Activated T-helper 1 cell treated with Interleukin-2 at 50 U/mL for 16 hours (primary cell): ENCODE results near the gene ZFPM1.

Experiments used
- DNase-seq: peaks from one replicate; pipeline ENCODE4 v3.0.0-alpha.2; 2020; ENCODE audit warnings: low read depth

Gene ZFPM1

DNA sequence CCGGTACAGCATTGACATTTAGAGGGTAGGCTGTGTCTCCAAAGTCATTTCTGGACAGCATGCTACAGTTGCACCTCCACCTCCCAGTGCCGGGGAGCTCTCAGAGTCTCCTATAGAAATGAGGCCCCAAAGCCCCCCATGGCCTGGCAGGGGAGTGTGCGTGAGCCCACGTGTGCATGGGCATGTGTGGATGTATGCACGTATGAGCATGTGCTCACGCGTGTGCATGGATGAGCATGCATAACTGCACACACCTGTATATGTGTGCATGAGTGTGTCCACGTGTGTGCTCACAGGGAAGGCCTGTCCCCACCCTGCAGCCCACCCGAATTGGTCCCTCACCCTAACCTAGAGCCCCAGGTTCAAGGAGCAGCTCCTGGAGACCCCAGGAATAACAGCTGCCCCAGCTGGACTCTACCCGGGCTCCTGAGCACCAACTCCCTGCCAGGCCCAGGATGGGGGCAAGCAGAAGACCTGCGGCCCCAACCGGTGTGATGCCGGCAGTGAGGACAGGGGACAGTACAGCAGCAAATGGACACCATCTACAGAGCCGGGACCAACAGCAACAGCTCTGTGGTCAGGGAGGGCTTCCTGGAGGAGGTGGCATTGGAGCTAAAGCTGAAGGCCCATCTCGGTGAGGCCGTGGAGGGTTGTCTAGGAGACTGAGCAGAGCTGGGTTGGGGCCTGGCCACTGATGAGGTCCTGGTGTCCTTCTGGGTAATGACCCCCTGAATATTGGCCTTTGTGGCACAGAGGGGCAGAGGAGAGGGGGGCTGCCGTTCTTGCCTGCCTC is 35.2 kb upstream of the ZFPM1 start:
- DNase-seq: no peak

- no peak for DNase-seq
Measured at GRCh38 chr16:88418869-88419268, 34.2 kb upstream of the ZFPM1 start.

DNA sequence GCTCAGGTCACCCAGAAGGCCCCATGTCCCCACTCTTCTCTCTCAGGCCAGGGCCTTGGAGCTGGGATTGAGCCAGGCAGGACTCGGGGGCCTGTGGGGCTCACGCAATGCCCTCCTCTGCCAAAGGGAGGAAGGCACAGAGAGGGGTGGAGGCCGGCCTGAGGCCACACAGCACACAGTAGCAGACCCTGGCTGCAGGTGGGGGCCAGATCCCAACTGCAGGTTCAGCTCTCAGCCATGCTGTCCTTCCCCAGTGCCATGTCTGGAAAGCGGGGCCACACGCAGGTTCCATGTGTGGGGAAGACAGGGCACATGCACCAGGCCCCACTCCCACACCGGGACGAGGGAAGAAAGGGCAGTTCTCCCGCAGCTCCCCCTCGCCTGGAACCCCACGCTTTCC is 33.3 kb upstream of the ZFPM1 start:
- DNase-seq: no peak

DNA sequence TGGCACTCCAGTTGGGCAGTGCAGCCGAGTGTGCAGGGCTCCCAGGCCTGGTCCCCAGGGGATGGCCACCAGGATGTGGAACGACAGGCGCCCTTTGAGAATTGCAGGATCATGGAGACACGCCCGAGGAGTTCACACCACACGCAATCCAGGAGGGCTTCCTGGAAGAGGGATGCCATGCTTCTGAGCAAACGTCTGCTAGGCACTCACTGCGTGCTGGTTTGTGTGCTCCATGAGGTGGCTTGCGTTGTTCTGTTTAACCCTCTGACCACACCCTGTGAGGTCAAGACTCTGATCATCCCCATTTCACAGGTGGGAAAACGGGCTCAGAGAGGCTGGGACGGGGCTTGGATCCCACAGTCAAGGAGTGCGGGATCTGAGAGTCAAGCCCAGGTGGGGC is 32.6 kb upstream of the ZFPM1 start:
- DNase-seq: no peak

DNA sequence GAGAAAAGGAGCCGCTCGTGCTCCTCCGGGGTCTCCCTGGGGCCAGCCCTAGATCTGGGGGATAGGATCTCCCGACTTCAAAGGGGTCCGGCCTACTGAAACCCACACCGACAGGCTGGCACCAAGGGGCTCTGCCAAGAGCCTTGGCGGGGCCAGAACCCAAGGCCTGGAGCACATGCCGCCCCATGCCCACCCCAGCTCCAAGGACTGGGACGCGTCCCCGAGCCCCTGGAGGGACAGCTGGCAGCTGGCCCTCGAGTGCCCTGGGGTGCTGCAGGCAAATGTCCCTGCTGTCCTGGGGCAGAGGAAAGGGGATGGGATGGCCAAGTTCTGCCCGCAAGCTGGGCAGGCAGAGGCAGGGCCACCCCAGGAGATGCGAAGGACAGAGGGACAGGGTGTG is 31.8 kb upstream of the ZFPM1 start:
- DNase-seq: no peak

DNA sequence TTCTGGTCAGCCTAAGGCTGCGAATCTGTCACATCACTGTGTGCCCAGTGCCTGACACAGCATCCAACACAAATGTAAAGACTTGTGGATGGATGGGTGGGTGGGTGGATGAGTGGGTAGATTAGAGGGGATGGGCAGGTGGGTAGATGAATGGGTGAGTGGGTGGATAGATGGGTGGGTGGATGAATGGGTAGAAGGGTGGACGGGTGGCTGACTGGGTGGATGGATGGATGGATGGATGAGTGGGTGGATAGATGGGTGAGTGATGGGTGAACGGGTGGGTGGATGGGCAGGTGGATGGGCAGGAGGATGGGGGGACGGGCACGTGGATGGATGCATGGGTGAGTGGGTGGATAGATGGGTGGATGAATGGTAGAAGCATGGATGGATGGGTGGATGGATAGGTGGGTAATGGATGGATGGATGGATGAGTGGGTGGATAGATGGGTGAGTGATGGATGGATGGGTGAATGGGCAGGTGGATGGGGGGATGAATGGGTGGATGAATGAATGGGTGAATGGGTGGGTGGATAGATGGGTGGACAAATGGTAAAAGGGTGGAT is 31.1 kb upstream of the ZFPM1 start:
- DNase-seq: no peak

GRCh38 chr16:88422733-88423447 is 30.2 kb upstream of the ZFPM1 start:
- no peak for DNase-seq

- no peak for DNase-seq
Measured at GRCh38 chr16:88423448-88423850, 29.6 kb upstream of the ZFPM1 start.

- DNase-seq: no peak
Measured at GRCh38 chr16:88424587-88425235, 28.4 kb upstream of the ZFPM1 start.

GRCh38 chr16:88426018-88426417 is 27.1 kb upstream of the ZFPM1 start:
- DNase-seq: no peak

- no peak for DNase-seq
Measured at GRCh38 chr16:88427376-88427775, 25.7 kb upstream of the ZFPM1 start.

DNA sequence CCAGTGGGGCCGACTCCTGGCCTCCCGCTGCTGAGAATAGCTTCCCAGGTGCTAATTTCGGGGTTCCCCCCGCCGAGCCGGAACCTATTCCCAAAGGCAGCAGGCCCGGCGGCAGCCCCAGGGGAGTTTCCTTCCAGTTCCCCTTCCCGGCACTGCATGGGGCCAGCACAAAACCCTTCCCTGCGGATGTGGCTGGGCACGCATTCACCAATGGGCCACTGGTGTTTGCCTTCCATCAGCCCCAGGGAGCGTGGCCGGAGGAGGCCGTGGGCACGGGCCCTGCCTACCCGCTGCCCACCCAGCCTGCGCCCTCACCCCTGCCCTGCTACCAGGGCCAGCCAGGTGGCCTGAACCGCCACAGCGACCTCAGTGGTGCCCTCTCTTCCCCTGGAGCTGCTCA is 24.9 kb upstream of the ZFPM1 start:
- no peak for DNase-seq

- DNase-seq: no peak
Measured at GRCh38 chr16:88428616-88429386, 24.3 kb upstream of the ZFPM1 start.

GRCh38 chr16:88429387-88430184 is 23.5 kb upstream of the ZFPM1 start:
- DNase-seq: no peak

DNA sequence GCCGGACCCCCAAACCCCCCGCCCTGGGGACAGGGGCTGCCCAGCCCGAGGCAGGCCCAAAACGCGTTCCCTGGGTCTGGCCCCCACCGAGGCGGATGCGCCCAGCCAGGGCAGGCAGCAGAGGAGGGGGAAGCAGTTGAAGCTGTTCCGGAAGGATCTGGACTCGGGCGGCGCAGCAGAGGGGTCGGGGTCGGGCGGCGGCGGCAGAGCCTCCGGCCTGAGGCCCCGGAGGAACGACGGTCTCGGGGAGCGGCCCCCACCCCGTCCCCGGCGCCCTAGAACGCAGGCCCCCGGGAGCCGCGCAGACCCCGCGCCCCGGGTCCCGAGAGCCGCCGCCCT is 22.9 kb upstream of the ZFPM1 start:
- DNase-seq: no peak

DNA sequence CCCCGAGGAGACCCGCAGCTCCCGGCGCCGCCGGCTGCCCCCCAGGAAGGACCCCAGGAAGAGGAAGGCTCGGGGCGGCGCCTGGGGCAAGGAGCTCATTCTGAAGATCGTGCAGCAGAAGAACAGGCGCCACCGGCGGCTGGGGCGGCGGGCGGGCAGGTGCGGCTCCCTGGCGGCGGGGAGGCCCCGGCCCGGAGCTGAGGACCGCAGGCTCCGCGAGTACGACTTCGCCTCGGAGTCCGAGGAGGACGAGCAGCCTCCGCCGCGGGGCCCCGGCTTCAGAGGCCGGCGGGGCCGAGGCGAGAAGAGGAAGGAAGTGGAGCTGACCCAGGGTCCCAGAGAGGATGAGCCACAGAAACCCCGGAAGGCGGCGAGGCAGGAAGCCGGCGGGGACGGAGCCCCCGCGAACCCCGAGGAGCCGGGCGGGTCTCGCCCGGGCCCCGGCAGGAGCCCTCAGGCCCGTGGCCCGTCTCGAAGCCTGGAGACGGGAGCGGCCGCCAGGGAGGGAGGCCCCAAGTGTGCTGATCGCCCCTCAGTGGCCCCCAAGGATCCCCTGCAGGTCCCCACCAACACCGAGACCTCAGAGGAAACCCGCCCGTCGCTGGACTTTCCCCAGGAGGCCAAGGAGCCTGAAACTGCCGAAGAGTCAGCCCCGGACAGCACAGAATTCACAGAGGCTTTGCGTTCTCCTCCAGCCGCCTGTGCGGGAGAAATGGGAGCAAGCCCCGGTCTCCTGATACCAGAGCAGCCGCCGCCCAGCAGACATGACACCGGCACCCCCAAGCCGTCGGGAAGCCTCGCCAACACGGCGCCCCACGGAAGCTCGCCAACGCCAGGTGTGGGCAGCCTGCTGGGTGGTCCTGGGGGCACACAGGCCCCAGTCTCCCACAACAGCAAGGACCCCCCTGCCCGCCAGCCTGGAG is 22.3 kb upstream of the ZFPM1 start:
- peak; percentile 24 for DNase-seq

DNA sequence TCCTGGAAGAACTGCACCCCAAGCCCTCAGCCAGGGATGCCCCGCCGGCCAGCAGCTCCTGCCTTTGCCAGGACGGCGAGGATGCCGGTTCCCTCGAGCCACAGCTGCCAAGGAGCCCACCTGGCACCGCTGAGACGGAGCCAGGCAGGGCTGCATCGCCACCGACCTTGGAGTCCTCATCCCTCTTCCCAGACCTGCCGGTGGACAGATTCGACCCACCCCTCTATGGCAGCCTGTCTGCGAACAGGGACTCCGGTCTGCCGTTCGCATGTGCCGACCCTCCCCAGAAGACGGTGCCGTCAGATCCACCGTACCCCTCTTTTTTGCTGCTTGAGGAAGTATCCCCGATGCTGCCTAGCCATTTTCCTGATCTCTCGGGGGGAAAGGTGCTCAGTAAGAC is 21.4 kb upstream of the ZFPM1 start:
- no peak for DNase-seq

GRCh38 chr16:88432174-88432573 is 20.9 kb upstream of the ZFPM1 start:
- DNase-seq: no peak

DNA sequence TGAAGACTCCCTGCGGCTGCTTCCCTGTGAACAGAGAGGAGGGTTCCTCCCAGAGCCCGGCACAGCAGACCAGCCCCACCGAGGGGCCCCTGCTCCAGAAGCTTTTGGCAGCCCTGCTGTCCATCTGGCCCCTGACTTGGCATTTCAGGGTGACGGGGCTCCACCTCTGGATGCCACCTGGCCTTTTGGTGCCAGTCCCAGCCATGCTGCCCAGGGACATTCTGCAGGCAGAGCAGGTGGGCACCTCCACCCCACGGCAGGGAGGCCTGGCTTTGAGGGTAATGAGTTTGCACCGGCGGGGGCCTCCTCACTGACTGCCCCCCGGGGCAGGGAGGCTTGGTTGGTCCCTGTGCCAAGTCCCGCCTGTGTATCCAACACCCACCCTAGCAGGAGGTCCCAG is 20.3 kb upstream of the ZFPM1 start:
- no peak for DNase-seq

- DNase-seq: no peak
Measured at GRCh38 chr16:88433632-88434352, 19.3 kb upstream of the ZFPM1 start.
